Gastrocnemius medialis (tissue), 4 donors: Measurements from ENCODE around the gene DNAJC1.

Experiments used
- CTCF ChIP-seq, 5 experiments: fragments of 450-650 bp in 3 of 5; fragments of 200-600 bp in 2 of 5; sonication (generic) in 2 of 5; IDR thresholded peaks in 4 of 5; conservative IDR thresholded peaks in 1 of 5; 1 replicate in 4 of 5; 2 replicates in 1 of 5; pipeline ENCODE4 v1.5.1; 2016 to 2019; ENCODE audit warnings: antibody characterized with exemption in 5 of 5, mild to moderate bottlenecking in 3 of 5, moderate library complexity in 3 of 5
- POLR2A ChIP-seq, 2 donors: fragments of 450-650 bp; IDR thresholded peaks; one replicate each; pipeline ENCODE4 v1.6.1; 2017; ENCODE audit warnings: antibody characterized with exemption in 2 of 2, mild to moderate bottlenecking in 2 of 2, moderate library complexity in 2 of 2

DNA sequence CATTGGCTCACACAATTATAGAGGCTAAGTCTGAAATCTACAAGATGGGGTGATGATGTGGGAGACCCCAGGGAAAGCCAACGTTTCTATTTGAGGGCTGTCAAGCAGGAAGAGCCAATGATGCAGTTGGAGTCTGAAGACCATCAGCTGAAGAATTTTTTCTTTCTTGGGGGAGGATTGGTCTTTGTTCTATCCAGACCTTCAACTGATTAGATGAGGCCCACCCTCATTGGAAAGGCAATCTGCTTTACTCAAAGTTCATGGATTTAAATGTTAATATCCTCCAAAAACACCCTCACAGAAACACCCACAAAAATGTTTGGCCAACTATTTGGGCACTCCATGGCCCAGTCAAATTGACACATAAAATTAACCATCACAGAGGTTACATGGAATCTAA is 44.3 kb upstream of the DNAJC1 start:
- TF ChIP-seq CTCF (IDR thresholded peaks at IDR 0.05 in 4 of 5, conservative IDR thresholded peaks at IDR 0.05 in 1 of 5): no peak
- no peak for TF ChIP-seq POLR2A (IDR thresholded peaks at IDR 0.05)
